COLO668 (cell line): ENCODE data around the gene CDC42BPA.
"Not testable (repeated sequence)": the region's sequence is repeated elsewhere in the genome, so short reads cannot be mapped to it uniquely, and the experiment has no call there.

Experiments
- DNase-seq: peaks from one replicate; lab custom pipeline; 2025; ENCODE audit not compliant: unreplicated experiment; lab: John Stamatoyannopoulos, UW

CDC42BPA gene

GRCh38 chr1:227311389-227312001 lies 6.8 kb downstream of the CDC42BPA start:
- no peak for DNase-seq

DNA sequence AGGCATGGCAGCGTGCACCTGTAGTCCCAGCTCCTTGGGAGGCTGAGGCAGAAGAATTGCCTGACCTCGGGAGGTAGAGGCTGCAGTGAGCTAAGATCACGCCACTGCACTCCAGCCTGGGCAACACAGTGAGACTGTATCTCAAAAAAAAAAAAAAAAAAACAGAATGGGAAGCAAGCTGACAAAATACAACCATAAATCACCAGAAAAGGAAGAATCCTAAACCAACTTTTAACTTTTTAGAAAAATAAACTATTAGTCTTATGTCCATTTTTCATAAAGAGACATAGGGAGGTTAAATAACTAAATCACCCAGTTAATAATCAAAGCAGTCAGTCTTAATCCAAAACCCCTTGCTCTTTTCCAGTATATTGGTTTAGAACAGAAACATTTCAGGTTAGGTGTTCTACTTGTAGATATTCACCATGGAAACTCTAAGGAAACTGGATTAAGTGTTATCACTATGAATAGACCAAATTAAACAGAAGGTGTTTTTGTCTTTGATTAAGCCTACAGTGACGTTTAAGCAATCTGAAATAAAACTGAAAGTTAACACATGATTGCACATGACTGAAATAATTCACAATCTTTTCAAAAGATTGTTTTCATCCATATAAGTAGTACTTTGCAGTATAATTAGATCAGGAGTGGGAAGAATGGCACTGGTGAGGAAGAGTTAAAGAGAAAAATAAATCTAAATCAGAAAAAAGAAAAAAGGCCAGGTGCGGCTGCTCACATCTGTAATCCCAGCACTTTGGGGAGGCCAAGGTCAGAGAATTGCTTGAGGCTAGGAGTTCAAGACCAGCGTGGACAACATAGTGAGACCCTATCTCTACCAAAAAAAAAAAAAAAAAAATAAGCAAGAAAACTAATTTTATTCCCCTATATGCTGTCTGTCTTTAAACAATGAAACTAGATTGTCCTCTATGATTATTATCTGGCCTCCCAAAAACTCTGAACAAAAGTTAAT lies 9.6 kb downstream of the CDC42BPA start:
- DNase-seq = no peak

- no peak for DNase-seq
Observed at GRCh38 chr1:227306689-227307088, 11.6 kb downstream of the CDC42BPA start.

DNA sequence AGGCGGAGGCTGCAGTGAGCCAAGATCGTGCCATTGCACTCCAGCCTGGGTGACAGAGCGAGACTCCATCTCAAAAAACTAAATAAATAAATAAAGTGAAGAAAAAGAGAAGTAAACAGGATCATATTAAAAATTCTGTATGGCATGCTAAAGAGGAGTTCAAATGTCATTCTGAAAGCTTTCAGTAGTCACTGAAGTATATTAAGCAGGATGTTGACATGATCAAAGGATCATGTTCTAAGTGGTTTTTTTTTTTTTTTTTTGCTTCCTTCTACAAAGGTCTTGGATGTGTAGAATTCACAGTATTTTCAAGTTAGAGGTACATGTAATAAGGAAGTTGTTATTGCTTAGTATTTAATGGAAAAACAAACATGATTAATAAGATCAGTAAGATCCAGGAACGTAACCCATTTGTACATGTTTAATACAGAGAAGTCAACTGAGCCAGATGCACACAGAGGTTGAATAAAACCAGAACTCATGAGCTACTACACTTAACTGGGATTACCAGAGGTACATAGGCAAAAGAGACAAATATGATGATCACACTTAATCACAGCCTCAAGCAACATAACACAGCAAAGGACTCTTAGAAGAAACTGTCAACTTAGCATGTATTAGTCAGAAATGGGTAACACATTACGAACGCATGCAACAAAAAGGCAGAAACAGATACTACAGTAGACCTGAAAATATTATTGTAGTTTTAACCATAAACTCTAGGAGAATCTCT lies 12.2 kb downstream of the CDC42BPA start:
- DNase-seq = no peak

DNA sequence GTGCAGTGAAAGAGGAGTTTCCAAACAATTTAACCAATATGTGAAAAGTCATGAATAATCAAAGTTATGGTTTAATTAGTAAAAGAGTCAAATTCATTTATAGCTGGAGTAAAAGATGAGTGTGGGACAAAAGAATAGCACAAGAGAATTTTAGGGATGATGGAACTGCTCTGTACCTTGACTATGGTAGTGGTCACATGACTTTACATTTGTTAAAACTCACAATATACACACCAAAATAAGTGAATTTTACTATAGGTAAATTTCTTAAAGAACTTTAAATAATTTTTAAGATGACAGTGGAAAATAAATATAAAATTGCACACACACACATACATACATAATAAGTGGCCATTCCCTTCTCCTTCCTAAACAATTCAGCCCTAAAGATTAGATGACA lies 13.6 kb downstream of the CDC42BPA start:
- DNase-seq = no peak

- DNase-seq = no peak
Observed at GRCh38 chr1:227303662-227304061, 14.6 kb downstream of the CDC42BPA start.

GRCh38 chr1:227300682-227301081 lies 17.6 kb downstream of the CDC42BPA start:
- DNase-seq = no peak

- DNase-seq = no peak
Observed at GRCh38 chr1:227299688-227300087, 18.6 kb downstream of the CDC42BPA start.

- DNase-seq = no peak
Observed at GRCh38 chr1:227299241-227299627, 19.1 kb downstream of the CDC42BPA start.

GRCh38 chr1:227298512-227299240 lies 19.6 kb downstream of the CDC42BPA start:
- no peak for DNase-seq

DNA sequence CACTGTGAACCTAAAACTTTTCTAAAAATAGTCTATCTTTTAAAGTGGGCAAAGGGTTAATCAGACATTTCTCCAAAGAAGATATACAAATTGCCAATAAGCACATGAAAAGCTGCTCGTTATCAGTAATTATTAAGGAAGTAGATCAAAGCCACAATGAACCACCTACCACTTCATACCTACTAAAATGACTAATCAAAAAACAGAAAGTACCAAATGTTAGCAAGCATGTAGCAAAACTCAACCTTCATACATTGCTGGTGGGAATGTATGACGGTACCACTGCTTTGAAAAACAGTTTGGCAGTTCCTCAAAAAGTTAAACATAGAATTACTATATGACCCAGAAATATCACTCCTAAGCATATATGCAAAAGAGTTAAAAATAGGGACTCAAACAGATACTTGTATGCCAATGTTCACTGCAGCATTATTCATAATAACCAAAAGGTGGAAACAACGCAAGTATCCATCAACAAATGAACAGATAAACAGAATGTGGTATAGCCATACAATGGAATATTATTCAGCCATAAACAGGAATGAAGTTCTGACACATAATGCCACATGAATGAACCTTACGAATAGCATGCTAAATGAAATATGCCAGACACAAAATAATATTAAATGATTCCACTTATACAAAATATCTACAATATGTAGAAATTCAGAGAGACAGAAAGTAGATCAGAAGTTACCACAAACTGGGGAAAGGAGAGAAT lies 21.1 kb downstream of the CDC42BPA start:
- no peak for DNase-seq

DNA sequence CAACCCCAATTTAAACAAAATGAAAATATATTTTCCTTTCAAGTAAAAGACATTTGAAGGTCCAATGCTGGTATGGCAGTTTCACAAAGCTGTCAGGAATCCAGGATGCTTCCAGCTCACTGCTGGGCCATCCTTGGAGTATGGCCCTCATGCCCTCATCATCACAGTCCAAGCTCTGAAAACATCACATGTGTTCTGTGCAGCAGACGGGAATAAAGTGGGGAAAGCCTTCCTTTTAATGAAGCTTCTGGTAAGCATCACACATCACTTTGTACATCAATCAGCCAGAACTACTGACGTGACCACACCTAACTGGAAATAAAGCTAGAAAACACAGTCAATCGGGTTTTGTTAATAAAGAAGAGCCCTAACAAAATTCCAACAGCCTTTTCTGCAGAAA lies 22.7 kb downstream of the CDC42BPA start:
- no peak for DNase-seq

GRCh38 chr1:227285745-227286144 lies 32.5 kb downstream of the CDC42BPA start:
- no peak for DNase-seq

GRCh38 chr1:227281371-227281770 lies 36.9 kb downstream of the CDC42BPA start:
- no peak for DNase-seq

GRCh38 chr1:227280836-227281235 lies 37.5 kb downstream of the CDC42BPA start:
- DNase-seq = no peak

DNA sequence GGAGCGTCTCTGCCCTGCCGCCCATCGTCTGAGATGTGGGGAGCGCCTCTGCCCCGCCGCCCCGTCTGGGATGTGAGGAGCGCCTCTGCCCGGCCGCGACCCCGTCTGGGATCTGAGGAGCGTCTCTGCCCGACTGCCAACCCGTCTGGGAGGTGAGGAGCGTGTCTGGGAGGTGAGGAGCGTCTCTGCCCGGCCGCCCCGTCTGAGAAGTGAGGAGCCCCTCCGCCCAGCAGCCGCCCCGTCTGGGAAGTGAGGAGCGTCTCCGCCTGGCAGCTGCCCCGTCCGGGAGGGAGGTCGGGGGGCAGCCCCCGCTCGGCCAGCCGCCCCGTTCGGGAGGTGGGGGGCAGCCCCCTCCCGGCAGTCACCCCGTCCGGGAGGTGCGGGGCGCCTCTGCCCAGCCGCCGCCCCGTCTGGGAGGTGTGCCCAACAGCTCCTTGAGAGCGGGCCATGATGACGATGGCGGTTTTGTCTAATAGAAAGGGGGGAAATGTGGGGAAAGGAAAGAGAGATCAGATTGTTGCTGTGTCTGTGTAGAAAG lies 42.1 kb downstream of the CDC42BPA start:
- DNase-seq = not testable (repeated sequence)

DNA sequence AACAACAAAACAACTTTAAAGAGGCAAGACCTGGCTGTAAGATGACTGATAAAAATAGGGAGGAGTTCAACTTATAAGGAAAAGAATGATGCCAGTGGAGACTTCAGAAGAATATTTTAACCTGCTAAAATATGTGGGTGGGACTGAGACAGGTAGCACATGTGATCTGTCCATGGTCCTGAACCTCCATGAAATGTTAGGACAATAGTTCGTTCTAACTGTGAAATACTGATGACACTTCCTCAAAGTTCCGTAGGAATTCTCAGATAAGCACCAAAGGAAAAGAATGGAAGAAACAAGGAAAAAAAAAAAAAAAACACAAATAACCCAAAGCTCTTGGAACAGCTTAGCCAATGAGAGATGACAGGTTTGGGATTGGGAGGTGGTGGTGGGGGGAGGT lies 44.7 kb downstream of the CDC42BPA start:
- DNase-seq = no peak

DNA sequence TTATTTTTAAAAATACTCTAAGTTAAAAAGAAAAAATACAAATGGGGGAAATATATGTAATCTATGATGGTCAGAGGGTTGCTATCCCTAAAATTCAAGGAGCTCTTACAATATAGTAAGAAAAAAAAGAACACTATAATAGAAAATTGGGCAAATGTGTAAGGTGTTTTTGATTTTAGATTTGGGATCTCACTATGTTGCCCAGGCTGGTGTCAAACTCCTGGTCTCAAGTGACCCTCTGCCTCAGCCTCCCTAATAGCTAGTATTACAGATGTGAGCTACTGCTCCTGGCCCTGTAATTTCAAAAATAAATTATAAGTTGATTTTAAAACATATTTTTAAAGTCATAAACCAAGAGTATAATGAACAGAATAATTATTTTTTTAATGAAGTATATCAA lies 45.9 kb downstream of the CDC42BPA start:
- no peak for DNase-seq

- no peak for DNase-seq
Observed at GRCh38 chr1:227270554-227270953, 47.7 kb downstream of the CDC42BPA start.

DNA sequence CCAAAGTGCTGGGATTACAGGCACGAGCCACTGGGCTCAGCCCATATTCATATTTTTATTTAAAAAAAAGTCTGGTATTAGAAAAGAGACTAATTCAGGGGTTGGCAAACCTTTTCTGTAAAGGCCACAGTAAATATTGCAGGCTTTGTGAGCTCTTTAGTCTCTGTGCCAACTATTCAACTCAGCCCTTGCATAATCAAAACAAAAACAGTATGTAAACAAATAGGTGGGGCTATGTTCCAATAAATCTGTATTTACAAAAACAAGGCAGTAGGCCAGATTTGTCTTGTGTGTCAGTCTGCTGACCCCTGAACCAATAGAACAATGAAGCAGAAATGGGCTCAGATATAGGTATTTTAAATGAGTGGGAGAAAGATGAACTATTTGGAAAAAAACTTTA lies 49.3 kb downstream of the CDC42BPA start:
- DNase-seq = no peak
